SK-N-SH (cell line): ENCODE results near the gene CRISP3. TPM values are rescaled to one million over a fixed set of nuclear protein-coding genes. Genes with fewer than 3 reads are reported as not detected.

Experiments used
- CTCF ChIA-PET: fragments of 300-600, 350-600 bp; formaldehyde crosslinking; extraction: SDS; loops from one replicate; lab custom pipeline; 2021; lab: Yijun Ruan, JAX
- POLR2A ChIA-PET: fragments of 350-600 bp; sonication (Branson Sonifier 250); formaldehyde crosslinking; extraction: SDS; loops from one replicate; lab custom pipeline; 2020; ENCODE audit warnings: antibody characterized with exemption, inconsistent platforms; lab: Yijun Ruan, JAX
- DNase-seq: peaks from one replicate; pipeline ENCODE4 v3.0.0; 2012
- H2AFZ ChIP-seq: fragments of 200-600 bp; sonication (generic); 2 replicates; pipeline ENCODE4 v1.8.1; 2016; ENCODE audit warnings: antibody characterized with exemption, mild to moderate bottlenecking, low read depth
- H3F3A ChIP-seq: fragments of 200-600 bp; sonication (generic); replicated peaks from 2 replicates; pipeline ENCODE3; 2016; ENCODE audit warnings: antibody characterized with exemption, mild to moderate bottlenecking; ENCODE audit not compliant: insufficient read depth
- H3K27ac ChIP-seq, 2 experiments: fragments of 200-500 bp in 1 of 2; fragments of 200-600 bp in 1 of 2; sonication (Bioruptor generic) in 1 of 2; sonication (generic), shearing (Covaris generic) in 1 of 2; 2 replicates each; pipeline versions ENCODE4 v1.5.1 to v1.6.1; 2014 to 2016; ENCODE audit warnings: low read depth in 2 of 2, inconsistent platforms in 1 of 2, low read length in 1 of 2, mild to moderate bottlenecking in 1 of 2, mixed read lengths in 1 of 2
- H3K27me3 ChIP-seq: fragments of 200-600 bp; sonication (generic), shearing (Covaris generic); 2 replicates; pipeline ENCODE4 v1.6.1; 2016; ENCODE audit warnings: mixed run types; ENCODE audit not compliant: insufficient read depth
- H3K36me3 ChIP-seq, 2 experiments: fragments of 200-500 bp in 1 of 2; fragments of 200-600 bp in 1 of 2; sonication (Bioruptor generic) in 1 of 2; sonication (generic) in 1 of 2; replicated peaks in 1 of 2; 2 replicates each; pipeline versions ENCODE3 to v1.5.1; 2014 to 2016; ENCODE audit warnings: low read length in 1 of 2, mild to moderate bottlenecking in 1 of 2; ENCODE audit not compliant: insufficient read depth in 2 of 2, control insufficient read depth in 1 of 2
- H3K4me1 ChIP-seq, 2 experiments: fragments of 200-500 bp in 1 of 2; fragments of 200-600 bp in 1 of 2; sonication (Bioruptor generic) in 1 of 2; sonication (generic), shearing (Covaris generic) in 1 of 2; 2 replicates each; pipeline versions ENCODE4 v1.5.1 to v1.6.1; 2014 to 2016; ENCODE audit warnings: low read depth in 1 of 2, low read length in 1 of 2, mixed run types in 1 of 2; ENCODE audit not compliant: insufficient read depth in 2 of 2, control insufficient read depth in 1 of 2
- H3K4me2 ChIP-seq: fragments of 200-600 bp; sonication (generic), shearing (Covaris generic); 2 replicates; pipeline ENCODE4 v1.6.1; 2017; ENCODE audit warnings: mixed run types
- H3K4me3 ChIP-seq, 2 experiments: fragments of 200-500 bp in 1 of 2; fragments of 200-600 bp in 1 of 2; sonication (Bioruptor generic) in 1 of 2; sonication (generic), shearing (Covaris generic) in 1 of 2; 2 replicates each; pipeline versions ENCODE4 v1.5.1 to v1.8.1; 2014 to 2016; ENCODE audit warnings: low read depth in 2 of 2, inconsistent platforms in 1 of 2, low read length in 1 of 2, mild to moderate bottlenecking in 1 of 2, mixed read lengths in 1 of 2, moderate library complexity in 1 of 2
- H3K79me2 ChIP-seq: fragments of 200-600 bp; sonication (generic); 2 replicates; pipeline ENCODE4 v1.8.1; 2017; ENCODE audit warnings: mild to moderate bottlenecking; ENCODE audit not compliant: insufficient read depth
- H3K9ac ChIP-seq: fragments of 200-600 bp; sonication (generic); 2 replicates; pipeline ENCODE4 v1.6.1; 2017; ENCODE audit warnings: mixed run types
- H3K9me2 ChIP-seq: fragments of 200-600 bp; sonication (generic); 2 replicates; pipeline ENCODE4 v1.6.1; 2017; ENCODE audit warnings: mixed run types
- H3K9me3 ChIP-seq: fragments of 200-600 bp; sonication (generic); 2 replicates; pipeline ENCODE4 v1.6.1; 2017; ENCODE audit warnings: mixed run types, mild to moderate bottlenecking, moderate library complexity
- H4K20me1 ChIP-seq: fragments of 200-600 bp; sonication (generic); 2 replicates; pipeline ENCODE4 v1.6.1; 2017; ENCODE audit warnings: mild to moderate bottlenecking, mixed run types; ENCODE audit not compliant: insufficient read depth
- CTCF ChIP-seq: fragments of 200-600 bp; sonication (generic); IDR thresholded peaks from 2 replicates; pipeline ENCODE4 v1.6.1; 2017; ENCODE audit warnings: antibody characterized with exemption, mild to moderate bottlenecking, moderate library complexity
- EP300 ChIP-seq, 2 experiments: IDR thresholded peaks; 2 replicates each; pipeline versions ENCODE4 v1.4.0 to v1.6.1; 2012; ENCODE audit warnings: borderline replicate concordance in 1 of 2, low read depth in 1 of 2, low read length in 1 of 2
- EZH2phosphoT487 ChIP-seq: fragments of 200-600 bp; sonication (generic); IDR thresholded peaks from 2 replicates; pipeline ENCODE4 v1.6.1; 2017; ENCODE audit warnings: low read depth, mixed run types, mild to moderate bottlenecking, antibody characterized with exemption, moderate library complexity, borderline replicate concordance
- FOXJ3 ChIP-seq: sonication (generic); formaldehyde crosslinking; IDR thresholded peaks from 2 replicates; pipeline ENCODE4 v1.5.1; 2020; ENCODE audit warnings: mild to moderate bottlenecking, missing genetic modification reagents
- FOXM1 ChIP-seq: IDR thresholded peaks from 2 replicates; pipeline ENCODE4 v1.4.0; 2012; ENCODE audit warnings: low read depth, mild to moderate bottlenecking
- GABPA ChIP-seq: IDR thresholded peaks from 2 replicates; pipeline ENCODE4 v1.4.0; 2012; ENCODE audit warnings: low read depth, mild to moderate bottlenecking
- MEF2A ChIP-seq: IDR thresholded peaks from 2 replicates; pipeline ENCODE4 v1.4.0; 2012; ENCODE audit warnings: low read depth, borderline replicate concordance
- NFIC ChIP-seq: IDR thresholded peaks from 2 replicates; pipeline ENCODE4 v1.4.0; 2012; ENCODE audit warnings: borderline replicate concordance
- NRF1 ChIP-seq: IDR thresholded peaks from 2 replicates; pipeline ENCODE4 v1.6.1; 2012; ENCODE audit warnings: low read depth, mild to moderate bottlenecking, low read length
- POLR2AphosphoS5 ChIP-seq: IDR thresholded peaks from 2 replicates; pipeline ENCODE4 v1.6.1; 2012; ENCODE audit warnings: low read depth, low read length
- RAD21 ChIP-seq: IDR thresholded peaks from 2 replicates; pipeline ENCODE4 v1.6.1; 2012; ENCODE audit warnings: mild to moderate bottlenecking, low read length
- RCOR1 ChIP-seq: fragments of 150-350 bp; IDR thresholded peaks from 2 replicates; pipeline ENCODE4 v1.6.1; 2017; ENCODE audit warnings: antibody characterized with exemption, low read length
- RFX5 ChIP-seq: IDR thresholded peaks from 2 replicates; pipeline ENCODE4 v1.6.1; 2012; ENCODE audit warnings: mild to moderate bottlenecking, improper control_type of control experiment, low read length
- RXRA ChIP-seq: IDR thresholded peaks from 2 replicates; pipeline ENCODE4 v1.4.0; 2012; ENCODE audit warnings: low read depth, mild to moderate bottlenecking, borderline replicate concordance
- SIN3A ChIP-seq: IDR thresholded peaks from 2 replicates; pipeline ENCODE4 v1.6.1; 2012; ENCODE audit warnings: low read depth, mild to moderate bottlenecking, low read length, moderate library complexity, borderline replicate concordance
- SMC3 ChIP-seq: IDR thresholded peaks from 2 replicates; pipeline ENCODE4 v1.6.1; 2012; ENCODE audit warnings: low read depth, low read length, improper control_type of control experiment
- TAF1 ChIP-seq: IDR thresholded peaks from 2 replicates; pipeline ENCODE4 v1.6.1; 2012; ENCODE audit warnings: low read depth, mild to moderate bottlenecking, low read length, moderate library complexity, borderline replicate concordance
- TEAD4 ChIP-seq: IDR thresholded peaks from 2 replicates; pipeline ENCODE4 v1.4.0; 2012; ENCODE audit warnings: mild to moderate bottlenecking, borderline replicate concordance; ENCODE audit not compliant: insufficient read depth
- WGBS: methylation state at CpG from one replicate; pipeline ENCODE4 v1.1.6; 2017; ENCODE audit warnings: low lambda C conversion rate; 5-methylcytosine and 5-hydroxymethylcytosine counted together
- polyA plus RNA-seq, 3 experiments: library from polyadenylated mRNA; depleted of rRNA; stranded (reverse); fragments of >200 nt; gene quantifications; 2 replicates each; pipeline ENCODE4 v1.2.3, GENCODE V29; 2012
- TF ChIP-seq, protein P1 (sequence below): IDR thresholded peaks from 2 replicates; pipeline ENCODE4; 2012
- TF ChIP-seq, protein P2 (sequence below): IDR thresholded peaks from 2 replicates; pipeline ENCODE4 v1.4.0; 2012; ENCODE audit warnings: low read depth, borderline replicate concordance

CRISP3 gene
- polyA plus RNA-seq, 1 of the 3 experiments (the other 2 are of a cell fraction), result not detected

GRCh38 chr6:49764571-49765236 lies 20.5 kb upstream of the CRISP3 start:
- Histone ChIP-seq H3K9ac (no peak overlapping the region), H3K36me3 (no peaks in the 10 kb centered on the region), H3K9me3 (no peaks in the 10 kb centered on the region), H3K79me2 (no peaks in the 10 kb centered on the region), H2AFZ (no peak overlapping the region), H3K4me3 (no peak overlapping the region), H3K4me1 (no peaks in the 10 kb centered on the region), H3F3A (no peaks in the 10 kb centered on the region), H3K4me2 (no peak overlapping the region), H3K27me3 (no peaks in the 10 kb centered on the region), H4K20me1 (no peaks in the 10 kb centered on the region), H3K9me2 (no peaks in the 10 kb centered on the region), H3K27ac (no peak overlapping the region)
- ChIA-PET CTCF (interaction anchor here (0.9 kb wide), 1 partner anchor 85 kb away, joined by 3 read pairs; no protein-coding TSS in a partner anchor), POLR2A (no interaction called here)
- 0% methylated on average over 2 of the region's 2 CpGs for WGBS
- no peak for TF ChIP-seq SIN3A
- TF ChIP-seq MEF2A, result no peak
- no peak for TF ChIP-seq CTCF
- TF ChIP-seq TAF1, result no peak
- no peak for TF ChIP-seq RAD21
- TF ChIP-seq, protein P1, sequence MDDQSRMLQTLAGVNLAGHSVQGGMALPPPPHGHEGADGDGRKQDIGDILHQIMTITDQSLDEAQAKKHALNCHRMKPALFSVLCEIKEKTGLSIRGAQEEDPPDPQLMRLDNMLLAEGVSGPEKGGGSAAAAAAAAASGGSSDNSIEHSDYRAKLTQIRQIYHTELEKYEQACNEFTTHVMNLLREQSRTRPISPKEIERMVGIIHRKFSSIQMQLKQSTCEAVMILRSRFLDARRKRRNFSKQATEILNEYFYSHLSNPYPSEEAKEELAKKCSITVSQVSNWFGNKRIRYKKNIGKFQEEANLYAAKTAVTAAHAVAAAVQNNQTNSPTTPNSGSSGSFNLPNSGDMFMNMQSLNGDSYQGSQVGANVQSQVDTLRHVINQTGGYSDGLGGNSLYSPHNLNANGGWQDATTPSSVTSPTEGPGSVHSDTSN, result no peak
- no peak for TF ChIP-seq FOXM1
- TF ChIP-seq POLR2AphosphoS5, result no peak
- TF ChIP-seq RXRA, result no peak
- TF ChIP-seq, protein P2, sequence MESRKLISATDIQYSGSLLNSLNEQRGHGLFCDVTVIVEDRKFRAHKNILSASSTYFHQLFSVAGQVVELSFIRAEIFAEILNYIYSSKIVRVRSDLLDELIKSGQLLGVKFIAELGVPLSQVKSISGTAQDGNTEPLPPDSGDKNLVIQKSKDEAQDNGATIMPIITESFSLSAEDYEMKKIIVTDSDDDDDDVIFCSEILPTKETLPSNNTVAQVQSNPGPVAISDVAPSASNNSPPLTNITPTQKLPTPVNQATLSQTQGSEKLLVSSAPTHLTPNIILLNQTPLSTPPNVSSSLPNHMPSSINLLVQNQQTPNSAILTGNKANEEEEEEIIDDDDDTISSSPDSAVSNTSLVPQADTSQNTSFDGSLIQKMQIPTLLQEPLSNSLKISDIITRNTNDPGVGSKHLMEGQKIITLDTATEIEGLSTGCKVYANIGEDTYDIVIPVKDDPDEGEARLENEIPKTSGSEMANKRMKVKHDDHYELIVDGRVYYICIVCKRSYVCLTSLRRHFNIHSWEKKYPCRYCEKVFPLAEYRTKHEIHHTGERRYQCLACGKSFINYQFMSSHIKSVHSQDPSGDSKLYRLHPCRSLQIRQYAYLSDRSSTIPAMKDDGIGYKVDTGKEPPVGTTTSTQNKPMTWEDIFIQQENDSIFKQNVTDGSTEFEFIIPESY, result no peak
- TF ChIP-seq FOXJ3, result no peak
- no peak for DNase-seq

- no peak overlapping the region for H3K4me3 ChIP-seq
- no peaks in the 10 kb centered on the region for H3K9me3 ChIP-seq
- no peaks in the 10 kb centered on the region for H3K36me3 ChIP-seq
- ChIA-PET CTCF (interaction anchor here (1.0 kb wide), 1 partner anchor 9 kb away, joined by 3 read pairs; no protein-coding TSS in a partner anchor), POLR2A (no interaction called here)
- H3K9me2 ChIP-seq, result no peaks in the 10 kb centered on the region
- no peaks in the 10 kb centered on the region for H3F3A ChIP-seq
- no peaks in the 10 kb centered on the region; the same call in 1 of the 2 replicates for H3K27me3 ChIP-seq
- H3K27ac ChIP-seq, result no peak overlapping the region
- H3K4me1 ChIP-seq, result no peaks in the 10 kb centered on the region
- no peak overlapping the region for H3K4me2 ChIP-seq
- H3K9ac ChIP-seq, result no peak overlapping the region
- H2AFZ ChIP-seq, result no peak overlapping the region
- no peak for DNase-seq
- 8% methylated on average over 4 of the region's 4 CpGs for WGBS
- no peaks in the 10 kb centered on the region for H3K79me2 ChIP-seq
- H4K20me1 ChIP-seq, result no peaks in the 10 kb centered on the region
- TF ChIP-seq POLR2AphosphoS5 (no peak), SMC3 (no peak), EZH2phosphoT487 (no peak), EP300 (IDR thresholded peaks at IDR 0.05; ENCODE audit: borderline replicate concordance in 1 of 2, low read depth in 1 of 2, low read length in 1 of 2) (no peak), NRF1 (no peak), RCOR1 (no peak), RFX5 (no peak), TEAD4 (no peak), NFIC (no peak), GABPA (no peak)
- TF ChIP-seq, protein P2, result no peak
Observed at GRCh38 chr6:49743429-49743828, 759 bp downstream of the CRISP3 start.
